Activated CD8-positive, alpha-beta memory T cell treated with anti-CD3 and anti-CD28 coated beads, Interleukin-2, amount 50 U/mL, for 1 hour (primary cell): Measurements from ENCODE around the gene KCNT2.
"Not testable (repeated sequence)": the region's sequence is repeated elsewhere in the genome, so short reads cannot be mapped to it uniquely, and the experiment has no call there.

Experiments used
- DNase-seq: peaks from one replicate; pipeline ENCODE4 v3.0.0-alpha.2; 2020; ENCODE audit errors: extremely low read depth

KCNT2 gene

GRCh38 chr1:196590959-196591358 is 17.3 kb downstream of the KCNT2 start:
- DNase-seq, result no peak

- no peak for DNase-seq
Observed at GRCh38 chr1:196590012-196590708, 18.1 kb downstream of the KCNT2 start.

GRCh38 chr1:196584696-196585095 is 23.5 kb downstream of the KCNT2 start:
- no peak for DNase-seq

GRCh38 chr1:196577386-196577785 is 30.9 kb downstream of the KCNT2 start:
- no peak for DNase-seq

- no peak for DNase-seq
Observed at GRCh38 chr1:196573226-196573625, 35.0 kb downstream of the KCNT2 start.

- no peak for DNase-seq
Observed at GRCh38 chr1:196567238-196567637, 41.0 kb downstream of the KCNT2 start.

- DNase-seq, result no peak
Observed at GRCh38 chr1:196563768-196564167, 44.5 kb downstream of the KCNT2 start.

GRCh38 chr1:196559314-196559713 is 48.9 kb downstream of the KCNT2 start:
- DNase-seq, result no peak

- DNase-seq, result no peak
Observed at GRCh38 chr1:196558411-196558810, 49.8 kb downstream of the KCNT2 start.

- DNase-seq, result no peak
Observed at GRCh38 chr1:196557797-196558196, 50.4 kb downstream of the KCNT2 start.

- DNase-seq, result no peak
Observed at GRCh38 chr1:196550731-196551130, 57.5 kb downstream of the KCNT2 start.

- no peak for DNase-seq
Observed at GRCh38 chr1:196546272-196547111, 61.7 kb downstream of the KCNT2 start.

- no peak for DNase-seq
Observed at GRCh38 chr1:196545222-196545621, 63.0 kb downstream of the KCNT2 start.

- DNase-seq, result no peak
Observed at GRCh38 chr1:196544617-196545016, 63.6 kb downstream of the KCNT2 start.

- no peak for DNase-seq
Observed at GRCh38 chr1:196543833-196544232, 64.4 kb downstream of the KCNT2 start.

- no peak for DNase-seq
Observed at GRCh38 chr1:196538473-196538872, 69.8 kb downstream of the KCNT2 start.

GRCh38 chr1:196535727-196536126 is 72.5 kb downstream of the KCNT2 start:
- DNase-seq, result no peak

GRCh38 chr1:196531737-196532524 is 76.3 kb downstream of the KCNT2 start:
- no peak for DNase-seq

GRCh38 chr1:196527919-196528318 is 80.3 kb downstream of the KCNT2 start:
- DNase-seq, result no peak

GRCh38 chr1:196522574-196523345 is 85.5 kb downstream of the KCNT2 start:
- DNase-seq, result not testable (repeated sequence)

GRCh38 chr1:196517193-196517592 is 91.0 kb downstream of the KCNT2 start:
- DNase-seq, result no peak

GRCh38 chr1:196516373-196516772 is 91.9 kb downstream of the KCNT2 start:
- DNase-seq, result no peak
